CD14-positive monocyte (primary cell): ENCODE results near the gene ZNF587. TPM values are rescaled to one million over a fixed set of nuclear protein-coding genes. Genes with fewer than 3 reads are reported as not detected.

ENCODE experiments used
- DNase-seq, 3 donors: peaks; one replicate each; pipeline ENCODE4 v3.0.0-alpha.2; 2011 to 2022
- H2AFZ ChIP-seq: 2 replicates; pipeline ENCODE4 v1.6.0; 2012; ENCODE audit warnings: mild to moderate bottlenecking, low read depth, low read length, inconsistent platforms; ENCODE audit not compliant: insufficient read depth, poor library complexity, severe bottlenecking
- H3K27ac ChIP-seq, 2 donors: 1 replicate in 1 of 2; 2 replicates in 1 of 2; pipeline ENCODE4 v1.5.1; 2012 to 2013; ENCODE audit warnings: low read length in 2 of 2, control low read depth in 1 of 2, inconsistent platforms in 1 of 2, low read depth in 1 of 2, mild to moderate bottlenecking in 1 of 2
- H3K27me3 ChIP-seq, 2 donors: one replicate each; pipeline versions ENCODE4 v1.6.0 to v1.6.1; 2011 to 2013; ENCODE audit warnings: low read length in 2 of 2; ENCODE audit not compliant: control insufficient read depth in 2 of 2, insufficient read depth in 2 of 2
- H3K36me3 ChIP-seq, 2 donors: replicated peaks in 1 of 2; 1 replicate in 1 of 2; 2 replicates in 1 of 2; pipeline versions ENCODE4 v1.5.1 to v1.6.1; 2012 to 2013; ENCODE audit warnings: low read length in 2 of 2, control low read depth in 1 of 2, inconsistent platforms in 1 of 2, mild to moderate bottlenecking in 1 of 2; ENCODE audit not compliant: insufficient read depth in 2 of 2, control insufficient read depth in 1 of 2
- H3K4me1 ChIP-seq, 2 donors: 1 replicate in 1 of 2; 2 replicates in 1 of 2; pipeline versions ENCODE4 v1.5.1 to v1.6.1; 2012 to 2013; ENCODE audit warnings: low read length in 2 of 2, control low read depth in 1 of 2, inconsistent platforms in 1 of 2, mild to moderate bottlenecking in 1 of 2, moderate library complexity in 1 of 2; ENCODE audit not compliant: insufficient read depth in 2 of 2, control insufficient read depth in 1 of 2
- H3K4me2 ChIP-seq: replicated peaks from 2 replicates; pipeline ENCODE3; 2012; ENCODE audit warnings: low read length, moderate library complexity, mild to moderate bottlenecking; ENCODE audit not compliant: poor library complexity, severe bottlenecking; ENCODE audit errors: extremely low read depth
- H3K4me3 ChIP-seq, 3 experiments: fragments of 200-600 bp in 1 of 3; sonication (generic) in 1 of 3; replicated peaks in 1 of 3; 1 replicate in 2 of 3; 2 replicates in 1 of 3; pipeline ENCODE4 v1.5.1; 2011 to 2013; ENCODE audit warnings: low read length in 3 of 3, mild to moderate bottlenecking in 3 of 3, control low read depth in 2 of 3, low read depth in 2 of 3, inconsistent platforms in 1 of 3, moderate library complexity in 1 of 3
- H3K79me2 ChIP-seq: 2 replicates; pipeline ENCODE4 v1.6.0; 2012; ENCODE audit warnings: mild to moderate bottlenecking, control low read depth, inconsistent platforms, low read length, moderate library complexity; ENCODE audit not compliant: insufficient read depth
- H3K9ac ChIP-seq: 2 replicates; pipeline ENCODE4 v1.6.0; 2017; ENCODE audit warnings: low read length, mild to moderate bottlenecking; ENCODE audit not compliant: insufficient read depth, poor library complexity, severe bottlenecking
- H3K9me3 ChIP-seq, 2 donors: replicated peaks in 1 of 2; 1 replicate in 1 of 2; 2 replicates in 1 of 2; pipeline versions ENCODE4 v1.5.1 to v1.6.1; 2012 to 2013; ENCODE audit warnings: low read length in 2 of 2, control low read depth in 1 of 2; ENCODE audit not compliant: control insufficient read depth in 1 of 2, insufficient read depth in 1 of 2
- H4K20me1 ChIP-seq: 2 replicates; pipeline ENCODE4 v1.6.0; 2012; ENCODE audit warnings: mild to moderate bottlenecking, low read length, control low read depth, moderate library complexity; ENCODE audit not compliant: insufficient read depth
- H3K27ac Mint-ChIP-seq, 7 donors: one replicate each; pipeline ENCODE4 v1.8.0; 2020; ENCODE audit warnings: mild to moderate bottlenecking in 7 of 7, mixed read lengths in 7 of 7, moderate library complexity in 6 of 7, inconsistent platforms in 2 of 7
- H3K27me3 Mint-ChIP-seq, 3 donors: one replicate each; pipeline ENCODE4 v1.8.0; 2021 to 2022; ENCODE audit warnings: low read depth in 3 of 3, mild to moderate bottlenecking in 3 of 3, mixed read lengths in 3 of 3, moderate library complexity in 3 of 3, inconsistent platforms in 1 of 3
- H3K36me3 Mint-ChIP-seq, 2 donors: one replicate each; pipeline ENCODE4 v1.8.0; 2020; ENCODE audit warnings: mixed read lengths in 2 of 2, inconsistent platforms in 1 of 2, mild to moderate bottlenecking in 1 of 2
- H3K4me1 Mint-ChIP-seq: one replicate; pipeline ENCODE4 v1.8.0; 2020; ENCODE audit warnings: mild to moderate bottlenecking, mixed read lengths
- H3K4me3 Mint-ChIP-seq, 2 donors: one replicate each; pipeline ENCODE4 v1.8.0; 2020; ENCODE audit warnings: mild to moderate bottlenecking in 2 of 2, mixed read lengths in 2 of 2, moderate library complexity in 1 of 2
- H3K9me3 Mint-ChIP-seq, 7 donors: one replicate each; pipeline ENCODE4 v1.8.0; 2020 to 2022; ENCODE audit warnings: mixed read lengths in 7 of 7, mild to moderate bottlenecking in 6 of 7, moderate library complexity in 6 of 7, inconsistent platforms in 2 of 7
- CTCF ChIP-seq: fragments of 200-600 bp; IDR thresholded peaks from one replicate; pipeline ENCODE4 v1.8.0; 2022; ENCODE audit warnings: antibody characterized with exemption, mild to moderate bottlenecking
- WGBS: methylation state at CpG from one replicate; pipeline ENCODE4 v1.1.5; 2013; ENCODE audit warnings: missing lambda C conversion rate; ENCODE audit not compliant: insufficient coverage; 5-methylcytosine and 5-hydroxymethylcytosine counted together
- intact Hi-C, 2 donors: fragments of 100-400 bp; cut with micrococcal nuclease; formaldehyde crosslinking; loops; one replicate each; pipeline versions ENCODE4 v1.15.0 to v1.15.1; 2023
- polyA plus RNA-seq, 3 donors: library from polyadenylated mRNA; depleted of rRNA in 1 of 3; unstranded in 2 of 3; stranded (reverse) in 1 of 3; fragments of 300-500 nt in 2 of 3; fragments of >200 nt in 1 of 3; fragmentation: Illumina TruSeq in 2 of 3; gene quantifications; 1 replicate in 2 of 3; 2 replicates in 1 of 3; pipeline ENCODE4 v1.2.3, GENCODE V29; 2012 to 2021

Gene ZNF587
- polyA plus RNA-seq, 3 donors = 0.41 to 15.0 (median 2.9) TPM

- Histone ChIP-seq H3K9me3 (peaks cover 3 to 22% of the 10 kb centered on the region in 2 donors), H3K9ac (no peak overlapping the region), H3K27ac (no peak overlapping the region), H4K20me1 (no peaks in the 10 kb centered on the region), H3K4me2 (no peak overlapping the region), H3K79me2 (no peaks in the 10 kb centered on the region), H2AFZ (no peak overlapping the region), H3K27me3 (no peaks in the 10 kb centered on the region), H3K36me3 (peaks cover 8 to 32% of the 10 kb centered on the region in 2 donors), H3K4me3 (no peak overlapping the region), H3K4me1 (no peaks in the 10 kb centered on the region)
- Mint-ChIP-seq H3K4me3 (no peak overlapping the region), H3K4me1 (peaks cover 7% of the 10 kb centered on the region), H3K9me3 (peaks cover 0 to 17% (median 10%) of the 10 kb centered on the region in 7 donors), H3K36me3 (peaks cover 32 to 46% of the 10 kb centered on the region in 2 donors), H3K27ac (no peak overlapping the region), H3K27me3 (no peaks in the 10 kb centered on the region)
- intact Hi-C loops = no loop called here
- no peak for TF ChIP-seq CTCF
- no peak for DNase-seq
- 100% methylated on average over 3 of the region's 6 CpGs for WGBS
These were observed 55.6 kb downstream of the ZNF587 start for GRCh38 chr19:57905258-57905657.

- no peak for DNase-seq
- intact Hi-C loops = no loop called here
- Histone ChIP-seq H3K79me2 (peaks cover 4% of the 10 kb centered on the region), H3K4me3 (no peak overlapping the region), H3K4me2 (no peak overlapping the region), H4K20me1 (no peaks in the 10 kb centered on the region), H3K27ac (no peak overlapping the region), H3K9me3 (peaks cover 3 to 32% of the 10 kb centered on the region in 2 donors), H3K9ac (no peak overlapping the region), H3K27me3 (no peaks in the 10 kb centered on the region), H2AFZ (no peak overlapping the region), H3K4me1 (no peaks in the 10 kb centered on the region), H3K36me3 (peaks cover 25 to 54% of the 10 kb centered on the region in 2 donors)
- TF ChIP-seq CTCF = no peak
- WGBS = 83% methylated on average over 1 of the region's 3 CpGs
- no peaks in the 10 kb centered on the region for H3K27me3 Mint-ChIP-seq
- peaks cover 0 to 32% (median 20%) of the 10 kb centered on the region in 7 donors for H3K9me3 Mint-ChIP-seq
- H3K27ac Mint-ChIP-seq = no peak overlapping the region
- peaks cover 7% of the 10 kb centered on the region for H3K4me1 Mint-ChIP-seq
- no peak overlapping the region for H3K4me3 Mint-ChIP-seq
- H3K36me3 Mint-ChIP-seq = peaks cover 46 to 60% of the 10 kb centered on the region in 2 donors
These were observed 57.7 kb downstream of the ZNF587 start for GRCh38 chr19:57907394-57907793.
